H1 (cell line): ENCODE results near the gene DLST.

Source experiments
- ASH2L ChIP-seq: fragments of 200-600, 300-600 bp; sonication (generic); IDR thresholded peaks from one replicate; pipeline ENCODE4 v1.7.1; 2017; ENCODE audit warnings: low read length
- BRCA1 ChIP-seq: IDR thresholded peaks from 2 replicates; pipeline ENCODE4 v1.6.1; 2012; ENCODE audit warnings: low read depth, low read length, improper control_type of control experiment
- EP300 ChIP-seq, 2 experiments: IDR thresholded peaks; 1 replicate in 1 of 2; 2 replicates in 1 of 2; pipeline ENCODE4 v1.6.1; 2011 to 2012; ENCODE audit warnings: low read depth in 2 of 2, low read length in 2 of 2, mild to moderate bottlenecking in 2 of 2, borderline replicate concordance in 1 of 2, inconsistent platforms in 1 of 2, moderate library complexity in 1 of 2
- EZH2 ChIP-seq: fragments of 200-600 bp; sonication (generic); IDR thresholded peaks from 2 replicates; pipeline ENCODE4 v1.7.1; 2012; ENCODE audit warnings: low read depth, mild to moderate bottlenecking, moderate library complexity, low read length, inconsistent platforms; ENCODE audit not compliant: severe bottlenecking
- KDM5A ChIP-seq: fragments of 200-600 bp; IDR thresholded peaks from 2 replicates; pipeline ENCODE4 v1.7.1; 2012; ENCODE audit warnings: mild to moderate bottlenecking, low read length, inconsistent platforms, mixed read lengths
- POLR2A ChIP-seq, 2 experiments: IDR thresholded peaks; 1 replicate in 1 of 2; 2 replicates in 1 of 2; pipeline ENCODE4 v1.6.1; 2011; ENCODE audit warnings: low read depth in 2 of 2, low read length in 2 of 2, mild to moderate bottlenecking in 2 of 2; ENCODE audit errors: control extremely low read depth in 1 of 2
- TAF1 ChIP-seq: IDR thresholded peaks from 2 replicates; pipeline ENCODE4 v1.6.1; 2011; ENCODE audit warnings: mild to moderate bottlenecking, low read depth, low read length
- TF ChIP-seq, protein P1 (sequence below), 3 experiments: IDR thresholded peaks; 1 replicate in 2 of 3; 2 replicates in 1 of 3; pipeline versions ENCODE4 v1.5.1 to v1.6.1; 2011; ENCODE audit warnings: low read length in 3 of 3, mild to moderate bottlenecking in 3 of 3, inconsistent platforms in 2 of 3, low read depth in 1 of 3, moderate library complexity in 1 of 3; ENCODE audit not compliant: insufficient read depth in 1 of 3; ENCODE audit errors: control extremely low read depth in 1 of 3

DNA sequence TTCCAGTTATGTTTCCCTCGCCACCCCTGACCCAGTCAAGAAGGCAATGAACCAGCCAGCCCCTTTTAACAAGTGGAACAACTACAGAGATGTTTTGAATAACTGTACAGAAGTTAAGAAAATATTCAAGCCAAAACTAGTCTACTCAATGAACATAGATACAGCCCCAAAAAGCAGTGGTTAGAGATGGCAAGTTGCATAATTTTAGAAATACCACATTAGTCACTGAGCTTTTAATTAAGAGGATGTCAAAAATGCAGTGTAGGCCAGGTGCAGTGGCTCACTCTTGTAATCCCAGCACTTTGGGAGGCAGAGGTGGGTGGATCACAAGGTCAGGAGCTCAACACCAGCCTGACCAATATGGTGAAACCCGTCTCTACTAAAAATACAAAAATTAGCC is 32.9 kb upstream of the DLST start:
- TF ChIP-seq, protein P1, sequence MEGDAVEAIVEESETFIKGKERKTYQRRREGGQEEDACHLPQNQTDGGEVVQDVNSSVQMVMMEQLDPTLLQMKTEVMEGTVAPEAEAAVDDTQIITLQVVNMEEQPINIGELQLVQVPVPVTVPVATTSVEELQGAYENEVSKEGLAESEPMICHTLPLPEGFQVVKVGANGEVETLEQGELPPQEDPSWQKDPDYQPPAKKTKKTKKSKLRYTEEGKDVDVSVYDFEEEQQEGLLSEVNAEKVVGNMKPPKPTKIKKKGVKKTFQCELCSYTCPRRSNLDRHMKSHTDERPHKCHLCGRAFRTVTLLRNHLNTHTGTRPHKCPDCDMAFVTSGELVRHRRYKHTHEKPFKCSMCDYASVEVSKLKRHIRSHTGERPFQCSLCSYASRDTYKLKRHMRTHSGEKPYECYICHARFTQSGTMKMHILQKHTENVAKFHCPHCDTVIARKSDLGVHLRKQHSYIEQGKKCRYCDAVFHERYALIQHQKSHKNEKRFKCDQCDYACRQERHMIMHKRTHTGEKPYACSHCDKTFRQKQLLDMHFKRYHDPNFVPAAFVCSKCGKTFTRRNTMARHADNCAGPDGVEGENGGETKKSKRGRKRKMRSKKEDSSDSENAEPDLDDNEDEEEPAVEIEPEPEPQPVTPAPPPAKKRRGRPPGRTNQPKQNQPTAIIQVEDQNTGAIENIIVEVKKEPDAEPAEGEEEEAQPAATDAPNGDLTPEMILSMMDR (IDR thresholded peaks at IDR 0.05; ENCODE audit: control extremely low read depth in 1 of 3, insufficient read depth in 1 of 3, low read depth in 1 of 3, low read length in 3 of 3), result no peak
- no peak for TF ChIP-seq ASH2L
- no peak for TF ChIP-seq KDM5A
- no peak for TF ChIP-seq EZH2
- TF ChIP-seq TAF1, result no peak
- TF ChIP-seq POLR2A (IDR thresholded peaks at IDR 0.05; ENCODE audit: control extremely low read depth in 1 of 2, low read depth in 2 of 2, low read length in 2 of 2), result no peak
- no peak for TF ChIP-seq BRCA1
- no peak for TF ChIP-seq EP300 (IDR thresholded peaks at IDR 0.05; ENCODE audit: borderline replicate concordance in 1 of 2, low read depth in 2 of 2, low read length in 2 of 2)
